ENCODE data around the gene ALDH16A1. TPM values are rescaled to one million over a fixed set of nuclear protein-coding genes. Genes with fewer than 3 reads are reported as not detected.
A peak's percentile ranks its signal among the peaks of the same experiment; 100 is the strongest.

ALDH16A1 gene
- total RNA-seq, 2 experiments from 2014 or later, result 43.4 to 46.8 TPM

GRCh38 chr19:49436381-49437017 is 16.5 kb upstream of the ALDH16A1 start:
- H3K4me3 Mint-ChIP-seq, result peak overlapping the region; percentile 1
- intact Hi-C loops (cut with micrococcal nuclease), result no loop called here
- CTCF ChIA-PET, result interaction anchor here (1.4 to 1.7 kb wide), 3 partner anchors 9 to 45 kb away, joined by 3 to 6 read pairs (median 3); no protein-coding TSS in a partner anchor
- no peaks in the 10 kb centered on the region for H3K9me3 Mint-ChIP-seq
- no peak overlapping the region for H3K27ac Mint-ChIP-seq
- DNase-seq, result peak; percentile 70
- H3K36me3 Mint-ChIP-seq (ENCODE audit: low read depth), result no peaks in the 10 kb centered on the region
- peaks cover 24% of the 10 kb centered on the region for H3K4me1 Mint-ChIP-seq (ENCODE audit: low read depth)
- H3K27me3 Mint-ChIP-seq (ENCODE audit: low read depth), result peaks cover 91% of the 10 kb centered on the region

DNA sequence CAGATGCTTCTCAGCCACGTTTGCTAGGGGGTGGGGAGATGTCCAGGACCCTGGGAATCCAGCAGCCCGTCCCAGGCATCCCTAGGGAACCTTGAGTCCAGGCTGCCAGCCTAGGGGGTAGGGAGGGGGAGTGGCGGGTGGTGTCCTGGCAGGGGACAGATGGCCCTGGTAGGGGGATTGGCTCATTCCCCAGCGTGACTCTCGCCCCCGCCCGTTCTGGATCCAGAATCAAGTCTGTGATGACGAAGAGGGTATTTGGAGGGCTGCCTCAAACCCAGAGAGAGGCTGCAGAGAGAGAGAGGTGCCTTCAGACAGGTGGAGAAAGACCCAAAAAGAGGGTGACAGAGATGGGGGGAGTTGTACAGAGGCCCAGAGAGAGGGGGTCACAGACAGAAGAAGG is 15.8 kb upstream of the ALDH16A1 start:
- DNase-seq, result no peak
- H3K36me3 Mint-ChIP-seq (ENCODE audit: low read depth), result no peaks in the 10 kb centered on the region
- CTCF ChIA-PET, result interaction anchor here (1.7 kb wide), 1 partner anchor 45 kb away, joined by 6 read pairs; no protein-coding TSS in a partner anchor

GRCh38 chr19:49438261-49438660 is 14.8 kb upstream of the ALDH16A1 start:
- intact Hi-C loops (cut with micrococcal nuclease), result no loop called here
- Mint-ChIP-seq H3K9me3 (no peaks in the 10 kb centered on the region), H3K27me3 (ENCODE audit: low read depth) (peaks cover 88% of the 10 kb centered on the region), H3K27ac (no peak overlapping the region), H3K36me3 (ENCODE audit: low read depth) (no peaks in the 10 kb centered on the region), H3K4me3 (no peak overlapping the region), H3K4me1 (ENCODE audit: low read depth) (peaks cover 25% of the 10 kb centered on the region)
- CTCF ChIA-PET, result no interaction called here
- no peak for DNase-seq

More for the DNA sequence above, 15.8 kb upstream of the ALDH16A1 start:
- Mint-ChIP-seq H3K27ac (no peak overlapping the region), H3K4me1 (ENCODE audit: low read depth) (peaks cover 28% of the 10 kb centered on the region), H3K4me3 (no peak overlapping the region), H3K9me3 (no peaks in the 10 kb centered on the region), H3K27me3 (ENCODE audit: low read depth) (peaks cover 93% of the 10 kb centered on the region)
- intact Hi-C loops (cut with micrococcal nuclease), result no loop called here

- Mint-ChIP-seq H3K9me3 (no peaks in the 10 kb centered on the region), H3K36me3 (ENCODE audit: low read depth) (no peaks in the 10 kb centered on the region), H3K4me1 (ENCODE audit: low read depth) (peaks cover 27% of the 10 kb centered on the region), H3K27me3 (ENCODE audit: low read depth) (peaks cover 74% of the 10 kb centered on the region), H3K4me3 (no peak overlapping the region), H3K27ac (no peak overlapping the region)
- no peak for DNase-seq
- CTCF ChIA-PET, result interaction anchor here (1.1 to 1.6 kb wide), 2 partner anchors 22 to 49 kb away, joined by 3 read pairs; no protein-coding TSS in a partner anchor
- intact Hi-C loops (cut with micrococcal nuclease), result no loop called here
Measured at GRCh38 chr19:49439836-49440235, 13.2 kb upstream of the ALDH16A1 start.

- H3K36me3 Mint-ChIP-seq (ENCODE audit: low read depth), result no peaks in the 10 kb centered on the region
- peak overlapping the region; percentile 29 for H3K4me3 Mint-ChIP-seq
- H3K4me1 Mint-ChIP-seq (ENCODE audit: low read depth), result peaks cover 27% of the 10 kb centered on the region
- no peaks in the 10 kb centered on the region for H3K9me3 Mint-ChIP-seq
- peaks cover 66% of the 10 kb centered on the region for H3K27me3 Mint-ChIP-seq (ENCODE audit: low read depth)
- H3K27ac Mint-ChIP-seq, result no peak overlapping the region
- CTCF ChIA-PET, result interaction anchor here (1.1 to 1.6 kb wide), 2 partner anchors 23 to 50 kb away, joined by 3 read pairs; no protein-coding TSS in a partner anchor
- intact Hi-C loops (cut with micrococcal nuclease), result no loop called here
- no peak for DNase-seq
Measured at GRCh38 chr19:49440439-49441209, 12.4 kb upstream of the ALDH16A1 start.

DNA sequence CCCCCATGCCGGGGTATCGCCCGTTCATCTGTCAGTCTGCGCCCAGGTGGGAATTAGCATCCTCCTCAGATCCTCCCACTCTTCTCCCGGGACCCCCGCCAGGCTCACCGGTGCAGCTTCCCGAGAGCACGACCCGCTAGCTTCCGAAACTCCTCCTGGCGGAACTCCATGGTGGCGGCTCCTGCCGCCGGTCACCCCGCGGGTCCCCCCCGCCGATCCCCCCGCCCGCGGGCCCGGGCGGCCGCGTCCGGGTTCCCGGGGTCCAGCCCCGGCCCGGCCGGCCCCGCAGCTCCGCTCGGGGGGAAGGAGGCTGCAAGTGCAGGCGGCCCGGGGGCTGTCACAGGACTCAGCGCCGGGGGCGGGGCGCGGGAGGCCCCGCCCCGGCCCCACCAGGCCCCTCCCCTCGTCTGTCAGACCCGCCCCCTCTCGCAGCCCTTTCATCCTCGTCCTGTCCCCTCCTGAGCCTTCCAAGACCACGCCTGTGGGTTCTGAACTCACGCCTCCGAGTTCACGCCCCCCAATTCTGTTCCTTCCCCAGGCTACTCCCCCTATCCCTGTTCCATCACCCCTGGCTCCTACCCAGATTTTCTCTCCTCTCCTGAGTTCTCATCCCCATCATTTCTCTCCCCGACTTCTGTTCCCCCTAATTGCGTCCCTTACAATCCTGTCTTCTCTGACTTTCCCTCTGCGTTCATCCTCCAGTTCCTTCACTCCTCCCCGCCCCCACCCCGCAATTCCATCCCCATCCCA is 11.6 kb upstream of the ALDH16A1 start, which contains the start of gene SLC17A7:
SLC17A7 (minus strand) TSS at position 318 of the 750 bp plus-strand sequence; CDS start at position 170, 148 bp downstream.
- CTCF ChIA-PET, result interaction anchor here (0.8 to 0.9 kb wide), 3 partner anchors 32 to 49 kb away, joined by 3 to 4 read pairs (median 3); no protein-coding TSS in a partner anchor
- peak; percentile 47 for DNase-seq
- H3K27ac Mint-ChIP-seq, result no peak within 1 kb of the TSS
- peaks cover 25% of the 10 kb centered on the region for H3K4me1 Mint-ChIP-seq (ENCODE audit: low read depth)
- peak within 1 kb of the TSS; percentile 75 for H3K4me3 Mint-ChIP-seq
- intact Hi-C loops (cut with micrococcal nuclease), result no loop called here
- no peaks in the 10 kb centered on the region for H3K36me3 Mint-ChIP-seq (ENCODE audit: low read depth)
- no peaks in the 10 kb centered on the region for H3K9me3 Mint-ChIP-seq
- peaks cover 59% of the 10 kb centered on the region for H3K27me3 Mint-ChIP-seq (ENCODE audit: low read depth)

DNA sequence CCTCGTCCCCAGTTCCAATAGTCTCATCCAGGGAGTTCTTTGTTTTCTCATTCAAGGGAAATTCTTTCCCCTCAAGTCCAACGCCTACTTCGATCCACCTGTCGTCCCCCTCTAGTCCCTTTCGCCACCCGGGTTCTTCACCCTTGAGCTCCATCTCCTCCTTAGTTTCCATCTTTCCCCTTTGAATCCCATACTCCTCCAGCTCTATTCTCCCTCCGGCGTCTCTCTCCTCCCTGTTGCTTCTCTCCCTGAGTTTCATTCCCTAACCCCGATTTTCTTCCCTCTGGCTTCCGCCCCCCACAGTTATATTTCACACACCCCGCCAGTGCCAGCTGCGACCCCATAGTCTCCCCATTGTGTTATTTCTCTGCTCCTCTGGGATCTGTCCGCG is 11.1 kb upstream of the ALDH16A1 start:
- Mint-ChIP-seq H3K4me3 (peak overlapping the region; percentile 75), H3K4me1 (ENCODE audit: low read depth) (peaks cover 22% of the 10 kb centered on the region), H3K27ac (no peak overlapping the region), H3K36me3 (ENCODE audit: low read depth) (peaks cover 3% of the 10 kb centered on the region), H3K9me3 (no peaks in the 10 kb centered on the region), H3K27me3 (ENCODE audit: low read depth) (peaks cover 53% of the 10 kb centered on the region)
- no peak for DNase-seq
- CTCF ChIA-PET, result interaction anchor here (0.8 to 0.9 kb wide), 3 partner anchors 33 to 49 kb away, joined by 3 to 4 read pairs (median 3); no protein-coding TSS in a partner anchor
- intact Hi-C loops (cut with micrococcal nuclease), result no loop called here

DNA sequence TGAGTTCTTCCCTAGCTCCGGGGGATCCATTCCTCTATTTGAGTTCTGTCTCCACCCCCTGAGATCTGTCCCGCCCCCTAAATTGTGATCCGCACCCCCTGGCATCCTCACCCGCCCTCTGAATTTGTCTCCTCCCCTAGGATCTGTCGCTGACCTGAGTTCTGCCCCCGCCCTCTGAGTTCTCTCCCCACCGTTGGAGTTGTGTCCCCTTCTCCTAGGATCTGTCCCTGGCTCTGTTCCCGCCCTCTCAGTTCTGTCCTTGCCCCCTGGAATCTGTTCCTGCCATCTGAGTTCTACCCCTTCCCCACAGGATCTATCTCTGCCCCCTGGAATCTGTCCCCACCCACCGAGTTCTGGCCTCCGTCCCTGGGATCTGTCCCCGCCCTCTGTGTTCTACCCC is 10.7 kb upstream of the ALDH16A1 start:
- Mint-ChIP-seq H3K36me3 (ENCODE audit: low read depth) (peaks cover 3% of the 10 kb centered on the region), H3K27ac (no peak overlapping the region), H3K4me3 (peak overlapping the region; percentile 75), H3K4me1 (ENCODE audit: low read depth) (peaks cover 22% of the 10 kb centered on the region), H3K9me3 (no peaks in the 10 kb centered on the region), H3K27me3 (ENCODE audit: low read depth) (peaks cover 49% of the 10 kb centered on the region)
- peak; percentile 33 for DNase-seq
- intact Hi-C loops (cut with micrococcal nuclease), result no loop called here
- CTCF ChIA-PET, result interaction anchor here (0.8 to 1.3 kb wide), 3 partner anchors 33 to 51 kb away, joined by 3 to 12 read pairs (median 4); no protein-coding TSS in a partner anchor

DNA sequence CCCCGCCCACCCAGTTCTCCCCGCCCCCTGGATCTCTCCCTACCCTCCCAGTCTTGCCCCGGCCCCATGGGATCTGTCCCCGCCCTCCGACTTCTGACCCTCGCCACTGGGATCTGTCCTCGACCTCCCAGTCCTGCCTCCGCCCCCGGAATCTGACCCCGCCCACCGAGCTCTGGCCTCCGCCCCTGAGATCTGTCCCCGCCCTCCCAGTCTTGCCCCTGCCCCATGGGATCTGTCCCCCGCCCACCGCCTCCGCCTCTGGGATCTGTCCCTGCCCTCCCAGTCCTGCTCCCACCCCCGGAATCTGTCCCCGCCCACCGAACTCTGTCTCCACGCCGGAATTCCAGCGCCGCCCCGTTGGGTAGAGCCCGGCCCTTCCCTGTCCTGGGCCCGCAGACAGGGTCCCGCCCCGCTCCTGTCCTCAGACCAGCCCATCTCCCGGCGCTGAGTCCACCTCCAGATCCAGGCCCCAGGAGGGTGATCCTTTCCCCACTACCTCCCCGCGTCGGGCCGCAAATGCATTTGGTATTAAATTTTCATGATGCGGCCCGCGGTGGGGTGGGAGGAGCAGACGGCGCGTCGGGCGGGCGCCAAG is 10.2 kb upstream of the ALDH16A1 start:
- Mint-ChIP-seq H3K4me3 (peak overlapping the region; percentile 75), H3K27me3 (ENCODE audit: low read depth) (peaks cover 44% of the 10 kb centered on the region), H3K9me3 (no peaks in the 10 kb centered on the region), H3K36me3 (ENCODE audit: low read depth) (peaks cover 6% of the 10 kb centered on the region), H3K4me1 (ENCODE audit: low read depth) (peaks cover 22% of the 10 kb centered on the region), H3K27ac (no peak overlapping the region)
- intact Hi-C loops (cut with micrococcal nuclease), result loop anchor here (1.0 kb wide), 7 partner anchors 8 to 217 kb away; partner anchors contain the start of genes FLT3LG and PIH1D1
- CTCF ChIA-PET, result interaction anchor here (0.6 to 1.3 kb wide), 3 partner anchors 8 to 51 kb away, joined by 3 to 12 read pairs (median 3); no protein-coding TSS in a partner anchor
- DNase-seq, result peak; percentile 70

DNA sequence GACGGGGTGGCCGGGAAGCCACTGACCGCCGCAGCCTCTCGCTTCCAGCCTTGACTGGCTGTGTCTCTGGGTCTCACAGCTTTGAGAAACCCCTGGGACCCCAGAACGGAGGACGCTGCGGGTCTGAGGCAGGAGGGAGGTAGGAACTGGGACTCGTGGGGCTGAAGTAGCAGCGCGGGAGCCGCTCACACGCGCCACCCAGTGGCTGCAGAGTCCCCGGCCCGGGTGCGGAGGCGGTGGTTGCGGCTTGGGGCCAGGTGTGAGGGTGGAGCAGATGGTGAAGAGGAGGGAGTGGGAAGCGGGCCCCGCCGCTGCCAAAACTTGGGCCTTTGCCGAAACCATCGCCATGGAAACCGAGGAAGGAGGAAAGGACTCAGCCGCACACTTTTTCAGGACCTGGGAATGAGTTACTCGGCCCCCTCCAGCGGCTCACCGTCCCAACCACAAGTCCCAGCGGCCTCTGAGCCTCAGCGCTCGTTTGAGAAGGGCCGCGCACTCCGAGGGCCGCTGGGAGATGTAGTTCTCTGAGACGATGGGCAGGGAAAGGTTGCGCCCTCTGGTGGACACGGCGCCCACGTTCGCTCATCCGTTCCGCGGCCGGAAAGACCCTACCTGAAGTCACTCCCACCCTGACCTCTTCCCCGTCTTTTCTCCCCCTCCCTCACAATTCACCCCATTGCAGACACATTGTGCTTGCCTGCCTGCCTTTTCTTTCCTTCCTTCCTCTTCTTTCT is 9.5 kb upstream of the ALDH16A1 start:
- Mint-ChIP-seq H3K4me3 (peak overlapping the region; percentile 75), H3K27me3 (ENCODE audit: low read depth) (peaks cover 38% of the 10 kb centered on the region), H3K36me3 (ENCODE audit: low read depth) (peaks cover 10% of the 10 kb centered on the region), H3K27ac (peak overlapping the region; percentile 72), H3K9me3 (no peaks in the 10 kb centered on the region), H3K4me1 (ENCODE audit: low read depth) (peaks cover 23% of the 10 kb centered on the region)
- intact Hi-C loops (cut with micrococcal nuclease), result loop anchor here (1.0 kb wide), 7 partner anchors 8 to 217 kb away; partner anchors contain the start of genes FLT3LG and PIH1D1
- CTCF ChIA-PET, result interaction anchor here (0.6 to 1.6 kb wide), 7 partner anchors 9 to 637 kb away, joined by 3 to 12 read pairs (median 4); no protein-coding TSS in a partner anchor
- DNase-seq, result peak; percentile 96

Measured in activated naive CD4-positive, alpha-beta T cell treated with anti-CD3 and anti-CD28 coated beads for 36 hours (primary cell).